ENCODE data around the gene TRIM31.

The TRIM31 gene

GRCh38 chr6:30112402-30112994, 392 bp downstream of the TRIM31 start:
- DNase-seq = no peak

GRCh38 chr6:30111266-30111856, 1.5 kb downstream of the TRIM31 start:
- DNase-seq = no peak

- DNase-seq = no peak
These were observed 8.2 kb downstream of the TRIM31 start for GRCh38 chr6:30104661-30105060.

- DNase-seq = no peak
These were observed 9.1 kb downstream of the TRIM31 start for GRCh38 chr6:30103872-30104179.

GRCh38 chr6:30102970-30103871, 9.7 kb downstream of the TRIM31 start:
- peak; percentile 73 to 81 for DNase-seq

- no peak for DNase-seq
These were observed 10.4 kb downstream of the TRIM31 start for GRCh38 chr6:30102414-30102969.

GRCh38 chr6:30101444-30102413, 11.2 kb downstream of the TRIM31 start:
- peak; percentile 60 to 67 for DNase-seq

- DNase-seq = peak in 1 of 2 experiments; percentile 6
These were observed 12.1 kb downstream of the TRIM31 start for GRCh38 chr6:30100585-30101443.

- no peak for DNase-seq
These were observed 12.7 kb downstream of the TRIM31 start for GRCh38 chr6:30100154-30100553.

- no peak for DNase-seq
These were observed 14.8 kb downstream of the TRIM31 start for GRCh38 chr6:30097902-30098768.

- no peak for DNase-seq
These were observed 16.1 kb downstream of the TRIM31 start for GRCh38 chr6:30096829-30097228.

- no peak for DNase-seq
These were observed 18.8 kb downstream of the TRIM31 start for GRCh38 chr6:30093951-30094661.

GRCh38 chr6:30092852-30093543, 19.9 kb downstream of the TRIM31 start:
- no peak for DNase-seq

- no peak for DNase-seq
These were observed 21.1 kb downstream of the TRIM31 start for GRCh38 chr6:30091577-30092381.

GRCh38 chr6:30087876-30088275, 25.0 kb downstream of the TRIM31 start:
- no peak for DNase-seq

GRCh38 chr6:30077218-30077617, 35.7 kb downstream of the TRIM31 start:
- no peak for DNase-seq

- peak in 1 of 2 experiments; percentile 22 for DNase-seq
These were observed 36.8 kb downstream of the TRIM31 start for GRCh38 chr6:30075790-30076732.
